Astrocyte of the cerebellum (primary cell): Measurements from ENCODE around the gene ZC3H15.
"Not testable (repeated sequence)": the region's sequence is repeated elsewhere in the genome, so short reads cannot be mapped to it uniquely, and the experiment has no call there.

Experiments used
- DNase-seq: peaks from one replicate; pipeline ENCODE4 v3.0.0-alpha.2; 2011; ENCODE audit warnings: low read depth
- H3K4me3 ChIP-seq: 2 replicates; pipeline ENCODE4 v1.5.1; 2011; ENCODE audit warnings: mild to moderate bottlenecking, low read depth, low read length, moderate library complexity
- in situ Hi-C: cut with HindIII; loops from 2 replicates; pipeline ENCODE4 v1.10.0; 2017; ENCODE audit warnings: low sequenced_read_pairs
- TF ChIP-seq, protein P1 (sequence below): IDR thresholded peaks from 2 replicates; pipeline ENCODE4 v1.5.1; 2012; ENCODE audit warnings: low read length, low read depth, moderate library complexity, mild to moderate bottlenecking; ENCODE audit errors: missing control alignments

Gene ZC3H15

DNA sequence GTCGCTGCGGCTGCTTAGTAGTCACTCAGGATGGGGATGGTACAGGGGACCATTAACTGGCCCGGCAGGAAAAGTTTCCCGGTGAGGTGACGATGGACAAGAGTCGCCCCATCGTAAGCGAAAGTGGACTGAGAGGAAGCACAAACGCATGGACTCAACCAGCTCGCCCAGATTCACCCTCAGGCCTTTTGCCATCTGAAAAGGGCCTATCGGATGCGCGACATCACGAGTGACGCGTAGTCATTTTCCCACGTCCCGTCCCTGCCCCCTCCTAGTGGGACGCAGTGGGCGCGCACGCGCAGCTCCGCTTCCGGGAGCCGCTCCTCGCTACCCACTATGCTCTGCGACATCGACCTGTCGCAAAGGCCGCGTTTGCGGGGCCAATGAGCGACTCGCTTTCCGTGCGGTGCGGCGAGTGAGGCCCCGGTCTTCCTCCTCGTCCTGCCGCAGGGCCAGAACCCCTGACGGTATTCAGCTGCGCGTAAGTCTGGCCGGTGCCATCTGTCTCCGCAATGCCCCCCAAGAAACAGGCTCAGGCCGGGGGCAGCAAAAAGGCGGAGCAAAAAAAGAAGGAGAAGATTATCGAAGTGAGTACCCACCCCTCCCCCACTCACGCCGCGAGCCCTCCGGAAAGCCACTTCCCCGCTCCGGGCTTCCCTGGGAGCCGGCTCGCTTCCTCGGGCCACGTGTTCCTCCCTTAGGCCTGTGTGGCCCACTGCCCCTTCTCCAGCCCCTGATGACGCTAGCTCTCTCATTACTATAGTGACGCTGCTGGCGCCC lies at the start of gene ZC3H15:
ZC3H15 (plus strand) TSS at position 390 of the 780 bp plus-strand sequence; CDS start at position 513, 123 bp downstream.
- in situ Hi-C loops = no loop called here
- TF ChIP-seq, protein P1, sequence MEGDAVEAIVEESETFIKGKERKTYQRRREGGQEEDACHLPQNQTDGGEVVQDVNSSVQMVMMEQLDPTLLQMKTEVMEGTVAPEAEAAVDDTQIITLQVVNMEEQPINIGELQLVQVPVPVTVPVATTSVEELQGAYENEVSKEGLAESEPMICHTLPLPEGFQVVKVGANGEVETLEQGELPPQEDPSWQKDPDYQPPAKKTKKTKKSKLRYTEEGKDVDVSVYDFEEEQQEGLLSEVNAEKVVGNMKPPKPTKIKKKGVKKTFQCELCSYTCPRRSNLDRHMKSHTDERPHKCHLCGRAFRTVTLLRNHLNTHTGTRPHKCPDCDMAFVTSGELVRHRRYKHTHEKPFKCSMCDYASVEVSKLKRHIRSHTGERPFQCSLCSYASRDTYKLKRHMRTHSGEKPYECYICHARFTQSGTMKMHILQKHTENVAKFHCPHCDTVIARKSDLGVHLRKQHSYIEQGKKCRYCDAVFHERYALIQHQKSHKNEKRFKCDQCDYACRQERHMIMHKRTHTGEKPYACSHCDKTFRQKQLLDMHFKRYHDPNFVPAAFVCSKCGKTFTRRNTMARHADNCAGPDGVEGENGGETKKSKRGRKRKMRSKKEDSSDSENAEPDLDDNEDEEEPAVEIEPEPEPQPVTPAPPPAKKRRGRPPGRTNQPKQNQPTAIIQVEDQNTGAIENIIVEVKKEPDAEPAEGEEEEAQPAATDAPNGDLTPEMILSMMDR = no peak
- peak; percentile 89 for DNase-seq
- peak within 1 kb of the TSS; percentile 99 for H3K4me3 ChIP-seq

DNA sequence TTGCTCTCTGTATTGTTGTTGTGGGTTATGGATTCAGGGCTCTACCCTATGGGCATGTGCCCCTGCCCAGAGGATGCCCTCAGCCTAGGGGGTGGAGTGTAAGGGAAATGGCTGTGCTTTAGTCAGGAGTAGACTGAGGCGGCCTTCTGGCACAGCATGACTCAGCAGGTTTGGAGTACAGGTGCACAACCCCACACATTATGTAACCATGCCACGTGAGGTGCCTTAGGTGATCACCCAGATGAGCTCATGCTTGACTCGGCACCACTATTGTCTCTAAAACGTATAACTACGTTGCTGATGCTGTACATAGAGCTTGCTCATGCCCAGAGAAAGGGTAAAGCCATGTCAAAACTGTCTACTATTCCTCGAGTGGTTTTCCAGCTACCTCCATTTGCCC lies 48.3 kb upstream of the ZC3H15 start:
- TF ChIP-seq, protein P1 = no peak
- in situ Hi-C loops = no loop called here
- H3K4me3 ChIP-seq = no peak overlapping the region
- DNase-seq = no peak

DNA sequence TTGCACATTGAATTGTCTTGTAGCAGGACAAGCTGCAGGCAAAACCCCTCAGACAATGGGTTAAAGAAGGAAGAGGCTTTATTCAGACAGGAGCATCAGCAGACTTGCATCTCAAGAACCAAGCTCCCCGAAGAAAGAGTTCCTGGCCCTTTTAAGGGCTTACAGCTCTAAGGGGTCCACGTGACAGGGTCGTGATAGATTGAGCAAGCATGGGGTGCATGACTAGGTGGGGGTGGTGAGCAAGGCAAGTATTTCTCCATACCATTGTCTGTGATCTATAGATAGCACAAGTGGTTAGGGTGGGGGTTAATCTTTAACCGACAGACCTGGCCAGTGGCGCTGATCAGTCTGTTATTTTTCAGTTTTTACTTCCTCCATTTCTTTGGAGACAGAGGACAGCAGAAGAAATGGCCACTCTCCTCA lies 46.4 kb upstream of the ZC3H15 start:
- DNase-seq, H3K4me3 ChIP-seq, in situ Hi-C loops: not testable (repeated sequence)

DNA sequence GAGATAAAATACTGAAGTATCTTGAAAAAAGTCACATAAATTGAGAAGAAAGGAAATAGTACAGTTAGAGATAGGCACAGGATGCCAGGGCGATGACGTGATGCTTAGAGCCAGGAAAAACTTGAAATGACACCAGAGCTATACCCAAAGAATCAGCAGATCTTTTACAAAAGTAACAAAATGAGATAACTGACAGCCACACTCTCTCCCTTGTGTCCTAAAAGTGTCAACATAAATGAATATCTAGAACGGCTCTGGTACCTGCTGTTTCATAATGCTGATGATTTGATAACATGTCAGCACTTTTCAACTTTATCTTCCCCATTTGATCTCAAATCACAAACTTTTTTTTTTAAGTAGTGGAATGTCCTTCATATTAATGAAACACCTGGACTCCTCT lies 45.6 kb upstream of the ZC3H15 start:
- DNase-seq = no peak
- TF ChIP-seq, protein P1 = no peak
- in situ Hi-C loops = no loop called here
- no peak overlapping the region for H3K4me3 ChIP-seq

DNA sequence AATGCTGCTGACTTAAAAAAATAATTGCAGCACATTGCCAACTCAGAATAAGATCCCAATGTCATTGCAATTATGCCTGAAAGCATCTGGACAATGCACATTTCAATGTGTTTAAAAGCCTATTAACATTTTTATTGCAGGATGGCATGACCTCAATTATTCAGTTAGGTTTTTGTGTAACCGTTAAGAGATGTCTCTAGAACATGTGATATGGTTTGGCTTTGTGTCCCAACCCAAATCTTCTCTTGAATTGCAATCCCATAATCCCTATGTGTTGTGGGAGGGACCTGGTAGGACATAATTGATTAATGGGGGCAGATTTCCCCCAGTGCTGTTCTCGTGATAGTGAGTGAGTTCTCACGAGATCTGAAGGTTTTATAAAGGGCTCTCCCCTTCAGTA lies 43.2 kb upstream of the ZC3H15 start:
- no peak overlapping the region for H3K4me3 ChIP-seq
- no peak for DNase-seq
- TF ChIP-seq, protein P1 = no peak
- in situ Hi-C loops = no loop called here

DNA sequence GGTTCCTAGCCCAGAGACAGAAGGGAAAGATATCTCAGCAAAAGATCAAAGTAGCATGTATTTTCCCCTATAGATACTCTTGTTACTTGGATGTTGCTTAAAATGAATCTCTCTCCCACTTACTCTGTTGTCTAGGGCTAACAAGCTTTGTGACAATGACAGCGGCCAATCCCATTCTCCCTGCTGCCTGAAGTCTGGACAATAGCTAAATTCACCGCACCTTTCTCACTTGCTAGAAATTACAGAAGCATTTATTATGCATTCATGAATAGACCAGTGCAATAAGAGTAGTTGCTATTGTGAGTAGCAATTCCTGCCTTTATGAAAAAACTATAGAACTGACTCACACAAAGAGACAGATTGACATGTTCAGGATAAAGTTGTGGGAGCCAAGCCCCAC lies 42.2 kb upstream of the ZC3H15 start:
- TF ChIP-seq, protein P1 = no peak
- in situ Hi-C loops = no loop called here
- DNase-seq = no peak
- no peak overlapping the region for H3K4me3 ChIP-seq

DNA sequence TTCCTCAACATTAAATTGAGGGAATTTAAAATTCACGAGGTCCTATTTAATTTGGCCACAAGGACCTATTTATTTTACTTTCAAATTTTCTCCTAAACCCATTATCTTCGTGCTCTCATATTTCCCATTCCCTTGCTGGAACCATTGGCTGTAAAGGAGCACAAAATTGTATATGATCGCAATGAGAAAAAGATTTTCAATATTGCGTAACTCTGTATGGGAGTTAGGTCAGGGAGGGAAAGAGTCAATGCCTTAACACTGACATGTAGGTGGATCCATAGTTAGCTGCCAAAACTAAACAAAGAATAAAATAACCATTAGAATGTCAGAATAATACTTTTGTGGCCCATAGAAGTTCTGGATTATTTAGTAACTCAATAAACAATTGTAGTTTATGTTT lies 40.6 kb upstream of the ZC3H15 start:
- TF ChIP-seq, protein P1 = no peak
- DNase-seq = no peak
- in situ Hi-C loops = no loop called here
- no peak overlapping the region for H3K4me3 ChIP-seq
